Myocyte (in vitro differentiated cells): ENCODE data around the gene PRL. TPM values are rescaled to one million over a fixed set of nuclear protein-coding genes. Genes with fewer than 3 reads are reported as not detected.
A peak's percentile ranks its signal among the peaks of the same experiment; 100 is the strongest.

Source experiments
- DNase-seq: peaks from one replicate; pipeline ENCODE4 v3.0.0-alpha.2; 2012; ENCODE audit warnings: low read depth
- polyA plus RNA-seq: library from polyadenylated mRNA; unstranded; fragments of >200 nt; gene quantifications from one replicate; pipeline ENCODE4 v1.2.1, GENCODE V29; 2012; ENCODE audit warnings: missing spikeins
- total RNA-seq: library from RNA; depleted of rRNA; stranded (reverse); fragments of >200 nt; gene quantifications from 2 replicates; pipeline ENCODE4 v1.2.3, GENCODE V29; 2014

PRL gene
- total RNA-seq = not detected in 2 replicates
- polyA plus RNA-seq = not detected

- DNase-seq = no peak
Observed at GRCh38 chr6:22296936-22297335, at the start of gene PRL. Gene PRL (minus strand): TSS chr6:22297036. CDS start chr6:22296982, 54 bp downstream.

GRCh38 chr6:22343864-22344263 lies 47.0 kb upstream of the PRL start:
- DNase-seq = no peak

- DNase-seq = no peak
Observed at GRCh38 chr6:22334778-22335177, 37.9 kb upstream of the PRL start.

GRCh38 chr6:22333802-22334201 lies 37.0 kb upstream of the PRL start:
- DNase-seq = no peak

GRCh38 chr6:22332711-22333110 lies 35.9 kb upstream of the PRL start:
- DNase-seq = no peak

- no peak for DNase-seq
Observed at GRCh38 chr6:22332216-22332615, 35.4 kb upstream of the PRL start.

GRCh38 chr6:22330941-22331340 lies 34.1 kb upstream of the PRL start:
- DNase-seq = no peak

- no peak for DNase-seq
Observed at GRCh38 chr6:22328474-22328873, 31.6 kb upstream of the PRL start.

GRCh38 chr6:22327881-22328280 lies 31.0 kb upstream of the PRL start:
- DNase-seq = no peak

GRCh38 chr6:22326500-22326899 lies 29.7 kb upstream of the PRL start:
- no peak for DNase-seq

- no peak for DNase-seq
Observed at GRCh38 chr6:22325481-22325880, 28.6 kb upstream of the PRL start.

- no peak for DNase-seq
Observed at GRCh38 chr6:22323848-22324247, 27.0 kb upstream of the PRL start.

GRCh38 chr6:22322103-22323030 lies 25.5 kb upstream of the PRL start:
- no peak for DNase-seq

GRCh38 chr6:22320750-22321149 lies 23.9 kb upstream of the PRL start:
- peak; percentile 95 for DNase-seq

GRCh38 chr6:22318404-22318803 lies 21.6 kb upstream of the PRL start:
- DNase-seq = no peak

- DNase-seq = no peak
Observed at GRCh38 chr6:22313796-22314195, 17.0 kb upstream of the PRL start.

- DNase-seq = no peak
Observed at GRCh38 chr6:22308939-22309338, 12.1 kb upstream of the PRL start.

GRCh38 chr6:22306741-22307466 lies 10.1 kb upstream of the PRL start:
- peak; percentile 94 for DNase-seq

- no peak for DNase-seq
Observed at GRCh38 chr6:22302838-22303237, 6.0 kb upstream of the PRL start.

GRCh38 chr6:22300273-22300998 lies 3.6 kb upstream of the PRL start:
- no peak for DNase-seq

GRCh38 chr6:22298475-22298890 lies 1.6 kb upstream of the PRL start:
- no peak for DNase-seq

GRCh38 chr6:22296067-22296466 lies 769 bp downstream of the PRL start:
- no peak for DNase-seq
